Hepatocyte (in vitro differentiated cells): ENCODE data around the gene ATP6V1G2. TPM values are rescaled to one million over a fixed set of nuclear protein-coding genes. Genes with fewer than 3 reads are reported as not detected.

Experiments used
- DNase-seq: peaks from one replicate; pipeline ENCODE4 v3.0.0-alpha.2; 2016; ENCODE audit warnings: low spot score
- H2AFZ ChIP-seq: fragments of 200-600 bp; sonication (generic); 2 replicates; pipeline ENCODE4 v1.6.0; 2016; ENCODE audit warnings: antibody characterized with exemption, mild to moderate bottlenecking
- H3K27ac ChIP-seq: fragments of 200-600 bp; sonication (generic); 2 replicates; pipeline ENCODE4 v1.5.1; 2016; ENCODE audit warnings: mild to moderate bottlenecking
- H3K27me3 ChIP-seq: fragments of 200-600 bp; sonication (generic); 2 replicates; pipeline ENCODE4 v1.6.1; 2016
- H3K36me3 ChIP-seq: fragments of 200-600 bp; sonication (generic); replicated peaks from 2 replicates; pipeline ENCODE4 v1.5.1; 2016; ENCODE audit warnings: low read depth; ENCODE audit not compliant: insufficient read depth
- H3K4me1 ChIP-seq: fragments of 200-600 bp; sonication (generic); 2 replicates; pipeline ENCODE4 v1.5.1; 2016; ENCODE audit warnings: mild to moderate bottlenecking, moderate library complexity; ENCODE audit not compliant: insufficient read depth
- H3K4me2 ChIP-seq: fragments of 200-600 bp; sonication (generic); 2 replicates; pipeline ENCODE4 v1.6.0; 2016
- H3K4me3 ChIP-seq: fragments of 200-600 bp; sonication (generic); 2 replicates; pipeline ENCODE4 v1.5.1; 2016; ENCODE audit warnings: mild to moderate bottlenecking
- H3K79me2 ChIP-seq: fragments of 200-600 bp; sonication (generic); 2 replicates; pipeline ENCODE4 v1.6.0; 2017; ENCODE audit warnings: mild to moderate bottlenecking
- H3K9me2 ChIP-seq: fragments of 200-600 bp; sonication (generic); replicated peaks from 2 replicates; pipeline ENCODE4 v1.6.0; 2017; ENCODE audit warnings: mild to moderate bottlenecking; ENCODE audit not compliant: insufficient read depth
- H3K9me3 ChIP-seq: fragments of 200-600 bp; sonication (generic); 2 replicates; pipeline ENCODE4 v1.5.1; 2016; ENCODE audit warnings: low read depth, mild to moderate bottlenecking
- H4K20me1 ChIP-seq: fragments of 200-600 bp; sonication (generic); 2 replicates; pipeline ENCODE4 v1.6.0; 2016; ENCODE audit warnings: mild to moderate bottlenecking; ENCODE audit not compliant: insufficient read depth, poor library complexity, severe bottlenecking
- CTCF ChIP-seq: fragments of 200-600 bp; sonication (generic); IDR thresholded peaks from 2 replicates; pipeline ENCODE4 v1.5.1; 2016; ENCODE audit warnings: antibody characterized with exemption, mild to moderate bottlenecking; ENCODE audit not compliant: poor library complexity
- EZH2 ChIP-seq: fragments of 200-600 bp; sonication (generic); IDR thresholded peaks from 2 replicates; pipeline ENCODE4 v1.6.1; 2016; ENCODE audit warnings: antibody characterized with exemption, mild to moderate bottlenecking, borderline replicate concordance
- EZH2phosphoT487 ChIP-seq: fragments of 200-600 bp; sonication (generic); IDR thresholded peaks from one replicate; pipeline ENCODE4 v1.6.1; 2018; ENCODE audit warnings: antibody characterized with exemption, mild to moderate bottlenecking, low read depth, moderate library complexity; ENCODE audit not compliant: unreplicated experiment, severe bottlenecking
- WGBS: methylation state at CpG from one replicate; pipeline ENCODE4 v1.1.6; 2016; ENCODE audit warnings: low lambda C conversion rate; ENCODE audit errors: missing lambda C conversion rate; 5-methylcytosine and 5-hydroxymethylcytosine counted together
- polyA plus RNA-seq: library from polyadenylated mRNA; unstranded; fragments of >200 nt; fragmentation: Nextera tagmentation; extraction: Ambion mirVana; gene quantifications from 2 replicates; pipeline ENCODE4 v1.2.1, GENCODE V29; 2016
- total RNA-seq: library from RNA; depleted of rRNA; stranded (reverse); fragments of >200 nt; gene quantifications from 2 replicates; pipeline ENCODE4 v1.2.3, GENCODE V29; 2014

The ATP6V1G2 gene
- total and polyA plus RNA-seq, 2 experiments from 2014 or later: 0.63 to 0.73 TPM

- Histone ChIP-seq H3K4me1 (peaks cover 10% of the 10 kb centered on the region), H3K4me3 (no peak overlapping the region)
- TF ChIP-seq EZH2 (no peak), EZH2phosphoT487 (no peak), CTCF (no peak)
Measured at GRCh38 chr6:31548544-31548873, 2.1 kb upstream of the ATP6V1G2 start.

GRCh38 chr6:31547727-31548543, 1.5 kb upstream of the ATP6V1G2 start:
- no peak for TF ChIP-seq EZH2phosphoT487
- TF ChIP-seq EZH2: no peak
- TF ChIP-seq CTCF: no peak
- no peaks in the 10 kb centered on the region for H3K9me3 ChIP-seq
- peaks cover 32% of the 10 kb centered on the region for H3K79me2 ChIP-seq
- 81% methylated on average over 22 of the region's 24 CpGs for WGBS
- peak overlapping the region; percentile 76 for H3K27ac ChIP-seq
- H3K4me1 ChIP-seq: peaks cover 10% of the 10 kb centered on the region
- no peaks in the 10 kb centered on the region for H3K27me3 ChIP-seq
- no peaks in the 10 kb centered on the region for H3K9me2 ChIP-seq
- peak overlapping the region; percentile 85 for H3K4me2 ChIP-seq
- peak overlapping the region; percentile 43 for H3K4me3 ChIP-seq
- no peaks in the 10 kb centered on the region for H4K20me1 ChIP-seq
- no peaks in the 10 kb centered on the region for H3K36me3 ChIP-seq
- peak overlapping the region; percentile 58 for H2AFZ ChIP-seq
- DNase-seq: no peak

More at GRCh38 chr6:31548544-31548873, 2.1 kb upstream of the ATP6V1G2 start:
- Histone ChIP-seq H3K9me3 (no peaks in the 10 kb centered on the region), H3K27me3 (no peaks in the 10 kb centered on the region), H3K9me2 (no peaks in the 10 kb centered on the region), H3K36me3 (no peaks in the 10 kb centered on the region), H3K79me2 (peaks cover 30% of the 10 kb centered on the region), H3K27ac (peak overlapping the region; percentile 76), H2AFZ (no peak overlapping the region), H3K4me2 (peak overlapping the region; percentile 85), H4K20me1 (no peaks in the 10 kb centered on the region)
- WGBS: 96% methylated on average over 2 of the region's 2 CpGs
- DNase-seq: no peak

GRCh38 chr6:31546958-31547726, 734 bp upstream of the ATP6V1G2 start, which contains the start of gene NFKBIL1:
Gene NFKBIL1 (plus strand): TSS chr6:31547608. CDS start chr6:31547695, 87 bp downstream.
- peak within 1 kb of the TSS; percentile 76 for H3K27ac ChIP-seq
- no peaks in the 10 kb centered on the region for H4K20me1 ChIP-seq
- under 1% methylated on average over 25 of the region's 25 CpGs for WGBS
- H3K9me3 ChIP-seq: no peaks in the 10 kb centered on the region
- peak; percentile 97 for DNase-seq
- peak within 1 kb of the TSS; percentile 82 for H2AFZ ChIP-seq
- no peaks in the 10 kb centered on the region for H3K27me3 ChIP-seq
- peak within 1 kb of the TSS; percentile 43 for H3K4me3 ChIP-seq
- TF ChIP-seq EZH2: no peak
- TF ChIP-seq EZH2phosphoT487: no peak
- H3K36me3 ChIP-seq: no peaks in the 10 kb centered on the region
- peak within 1 kb of the TSS; percentile 85 for H3K4me2 ChIP-seq
- H3K4me1 ChIP-seq: peaks cover 10% of the 10 kb centered on the region
- no peaks in the 10 kb centered on the region for H3K9me2 ChIP-seq
- peaks cover 37% of the 10 kb centered on the region for H3K79me2 ChIP-seq
